Measurements from ENCODE around the gene BCAP31.
"Not testable (repeated sequence)": the region's sequence is repeated elsewhere in the genome, so short reads cannot be mapped to it uniquely, and the experiment has no call there.

The BCAP31 gene

DNA sequence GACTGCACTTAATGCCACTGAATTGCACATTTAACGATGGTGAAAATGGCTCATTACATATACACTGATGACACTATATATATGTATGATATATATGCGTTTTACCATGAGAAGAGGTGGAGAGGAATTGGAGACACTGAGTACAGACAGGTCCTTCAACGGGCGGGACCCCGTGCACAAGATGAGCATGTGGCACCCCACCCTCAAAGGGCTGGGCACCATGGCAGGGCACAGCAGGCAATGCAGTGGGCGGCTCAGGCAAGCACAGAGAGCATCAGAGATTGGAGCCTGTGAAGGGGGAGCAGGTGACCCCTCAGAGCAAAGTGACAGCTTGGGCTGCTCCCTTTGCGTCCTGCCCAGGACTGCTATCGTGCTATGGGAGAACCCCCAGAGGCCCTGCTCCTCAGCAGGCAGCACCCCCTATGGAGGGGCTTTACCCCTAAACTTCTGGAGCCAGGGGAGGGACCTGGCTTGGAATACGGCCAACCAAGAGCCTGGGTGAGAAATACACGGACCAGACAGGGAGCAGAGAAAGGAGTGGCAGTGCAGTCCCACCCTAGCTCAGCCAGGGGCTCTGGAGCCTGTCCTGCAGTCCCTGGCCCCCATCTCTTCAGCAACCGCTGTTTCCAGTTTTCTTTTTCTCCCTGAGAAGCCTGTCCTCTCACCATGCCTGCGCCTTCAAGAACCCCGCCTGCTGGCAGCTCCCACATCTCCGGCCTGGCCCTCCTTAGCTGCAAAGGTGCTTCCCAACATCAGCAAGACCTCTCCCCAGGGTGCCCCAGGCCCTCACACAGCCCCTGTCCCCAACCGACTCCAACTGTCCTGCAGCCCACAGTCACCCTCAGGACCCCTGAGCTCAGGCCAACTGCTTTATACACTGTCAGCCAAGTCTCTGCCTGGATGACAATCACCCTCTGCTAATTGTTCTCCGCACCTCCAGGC is 26.0 kb downstream of the BCAP31 start:
- DNase-seq (ENCODE audit: low read depth, low spot score) = no peak
- ChIA-PET CTCF (interaction anchor here (0.9 to 1.5 kb wide), 2 partner anchors 10 to 89 kb away, joined by 3 to 8 read pairs; no protein-coding TSS in a partner anchor), POLR2A (no interaction called here)
- H3K4me3 ChIP-seq (ENCODE audit: low read depth, low read length) = no peak overlapping the region
- TF ChIP-seq, protein P1, sequence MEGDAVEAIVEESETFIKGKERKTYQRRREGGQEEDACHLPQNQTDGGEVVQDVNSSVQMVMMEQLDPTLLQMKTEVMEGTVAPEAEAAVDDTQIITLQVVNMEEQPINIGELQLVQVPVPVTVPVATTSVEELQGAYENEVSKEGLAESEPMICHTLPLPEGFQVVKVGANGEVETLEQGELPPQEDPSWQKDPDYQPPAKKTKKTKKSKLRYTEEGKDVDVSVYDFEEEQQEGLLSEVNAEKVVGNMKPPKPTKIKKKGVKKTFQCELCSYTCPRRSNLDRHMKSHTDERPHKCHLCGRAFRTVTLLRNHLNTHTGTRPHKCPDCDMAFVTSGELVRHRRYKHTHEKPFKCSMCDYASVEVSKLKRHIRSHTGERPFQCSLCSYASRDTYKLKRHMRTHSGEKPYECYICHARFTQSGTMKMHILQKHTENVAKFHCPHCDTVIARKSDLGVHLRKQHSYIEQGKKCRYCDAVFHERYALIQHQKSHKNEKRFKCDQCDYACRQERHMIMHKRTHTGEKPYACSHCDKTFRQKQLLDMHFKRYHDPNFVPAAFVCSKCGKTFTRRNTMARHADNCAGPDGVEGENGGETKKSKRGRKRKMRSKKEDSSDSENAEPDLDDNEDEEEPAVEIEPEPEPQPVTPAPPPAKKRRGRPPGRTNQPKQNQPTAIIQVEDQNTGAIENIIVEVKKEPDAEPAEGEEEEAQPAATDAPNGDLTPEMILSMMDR (IDR thresholded peaks at IDR 0.05; ENCODE audit: insufficient read depth, low read length, missing control alignments) = no peak

- POLR2A ChIA-PET = interaction anchor here (0.6 kb wide), 1 partner anchor 39 kb away, joined by 3 read pairs; no protein-coding TSS in a partner anchor
- CTCF ChIA-PET; DNase-seq (ENCODE audit: low read depth, low spot score); H3K4me3 ChIP-seq (ENCODE audit: low read depth, low read length): not testable (repeated sequence)
Measured at GRCh38 chrX:153696986-153697722, 27.0 kb downstream of the BCAP31 start.

- H3K4me3 ChIP-seq (ENCODE audit: low read depth, low read length); DNase-seq (ENCODE audit: low read depth, low spot score); CTCF ChIA-PET: not testable (repeated sequence)
- POLR2A ChIA-PET = interaction anchor here (0.6 kb wide), 1 partner anchor 40 kb away, joined by 3 read pairs; no protein-coding TSS in a partner anchor
Measured at GRCh38 chrX:153696538-153696937, 27.6 kb downstream of the BCAP31 start.

GRCh38 chrX:153696100-153696499 is 28.1 kb downstream of the BCAP31 start:
- TF ChIP-seq, protein P1 (IDR thresholded peaks at IDR 0.05; ENCODE audit: insufficient read depth, low read length, missing control alignments) = no peak
- no peak overlapping the region for H3K4me3 ChIP-seq (ENCODE audit: low read depth, low read length)
- POLR2A ChIA-PET = no interaction called here
- DNase-seq (ENCODE audit: low read depth, low spot score) = no peak
- CTCF ChIA-PET = no interaction called here

GRCh38 chrX:153694687-153695270 is 29.4 kb downstream of the BCAP31 start:
- no peak for DNase-seq (ENCODE audit: low read depth, low spot score)
- ChIA-PET POLR2A (interaction anchor here (0.7 kb wide), 1 partner anchor 13 kb away, joined by 3 read pairs; no protein-coding TSS in a partner anchor), CTCF (no interaction called here)
- no peak overlapping the region for H3K4me3 ChIP-seq (ENCODE audit: low read depth, low read length)
- TF ChIP-seq, protein P1 (IDR thresholded peaks at IDR 0.05; ENCODE audit: insufficient read depth, low read length, missing control alignments) = no peak

DNA sequence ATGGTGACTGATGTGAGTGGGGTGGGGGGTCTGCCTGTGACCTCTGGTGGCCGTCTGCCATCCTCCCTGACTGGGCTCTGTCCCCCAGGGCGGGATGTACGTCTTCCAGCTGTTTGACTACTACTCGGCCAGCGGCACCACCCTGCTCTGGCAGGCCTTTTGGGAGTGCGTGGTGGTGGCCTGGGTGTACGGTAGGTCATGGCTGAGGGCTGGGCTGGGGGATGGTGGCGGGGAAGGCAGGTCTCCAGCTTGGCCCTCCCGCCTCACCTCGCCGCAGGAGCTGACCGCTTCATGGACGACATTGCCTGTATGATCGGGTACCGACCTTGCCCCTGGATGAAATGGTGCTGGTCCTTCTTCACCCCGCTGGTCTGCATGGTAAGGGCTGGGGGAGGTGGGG is 29.9 kb downstream of the BCAP31 start:
- H3K4me3 ChIP-seq (ENCODE audit: low read depth, low read length); DNase-seq (ENCODE audit: low read depth, low spot score); POLR2A ChIA-PET; CTCF ChIA-PET: not testable (repeated sequence)

DNA sequence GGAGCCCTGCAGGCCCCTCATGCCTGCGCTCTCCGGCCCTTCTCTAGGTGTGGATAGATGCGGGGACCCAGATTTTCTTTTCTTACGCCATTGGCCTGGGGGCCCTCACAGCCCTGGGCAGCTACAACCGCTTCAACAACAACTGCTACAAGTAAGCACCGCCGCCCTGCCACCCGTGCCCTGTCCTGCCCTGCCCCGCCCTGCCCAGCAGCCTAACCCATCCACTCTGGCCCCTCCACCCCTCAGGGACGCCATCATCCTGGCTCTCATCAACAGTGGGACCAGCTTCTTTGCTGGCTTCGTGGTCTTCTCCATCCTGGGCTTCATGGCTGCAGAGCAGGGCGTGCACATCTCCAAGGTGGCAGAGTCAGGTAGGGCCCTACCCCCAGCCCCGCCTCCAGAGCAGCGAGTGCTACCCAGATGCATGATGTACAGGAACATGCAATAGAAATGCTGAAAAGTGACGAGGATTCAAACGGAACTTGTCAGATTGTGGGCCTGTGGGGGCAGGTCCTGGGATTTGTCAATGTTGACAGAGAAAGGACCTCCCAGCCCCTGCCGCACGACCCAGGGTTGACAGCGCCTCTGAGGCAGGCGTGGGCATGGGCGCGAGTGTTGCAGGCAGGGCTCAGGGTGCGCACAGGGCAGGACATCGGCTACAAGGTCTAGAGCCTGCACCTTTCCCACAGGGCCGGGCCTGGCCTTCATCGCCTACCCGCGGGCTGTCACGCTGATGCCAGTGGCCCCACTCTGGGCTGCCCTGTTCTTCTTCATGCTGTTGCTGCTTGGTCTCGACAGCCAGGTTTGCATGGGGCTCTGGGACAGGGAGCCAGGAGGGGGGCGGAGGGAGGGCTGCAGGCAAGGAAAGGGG is 30.7 kb downstream of the BCAP31 start:
- no peak for DNase-seq (ENCODE audit: low read depth, low spot score)
- POLR2A ChIA-PET = no interaction called here
- TF ChIP-seq, protein P1 (IDR thresholded peaks at IDR 0.05; ENCODE audit: insufficient read depth, low read length, missing control alignments) = no peak
- CTCF ChIA-PET = no interaction called here
- H3K4me3 ChIP-seq (ENCODE audit: low read depth, low read length) = no peak overlapping the region
